ENCODE results near the gene HMX1.

HMX1 gene

DNA sequence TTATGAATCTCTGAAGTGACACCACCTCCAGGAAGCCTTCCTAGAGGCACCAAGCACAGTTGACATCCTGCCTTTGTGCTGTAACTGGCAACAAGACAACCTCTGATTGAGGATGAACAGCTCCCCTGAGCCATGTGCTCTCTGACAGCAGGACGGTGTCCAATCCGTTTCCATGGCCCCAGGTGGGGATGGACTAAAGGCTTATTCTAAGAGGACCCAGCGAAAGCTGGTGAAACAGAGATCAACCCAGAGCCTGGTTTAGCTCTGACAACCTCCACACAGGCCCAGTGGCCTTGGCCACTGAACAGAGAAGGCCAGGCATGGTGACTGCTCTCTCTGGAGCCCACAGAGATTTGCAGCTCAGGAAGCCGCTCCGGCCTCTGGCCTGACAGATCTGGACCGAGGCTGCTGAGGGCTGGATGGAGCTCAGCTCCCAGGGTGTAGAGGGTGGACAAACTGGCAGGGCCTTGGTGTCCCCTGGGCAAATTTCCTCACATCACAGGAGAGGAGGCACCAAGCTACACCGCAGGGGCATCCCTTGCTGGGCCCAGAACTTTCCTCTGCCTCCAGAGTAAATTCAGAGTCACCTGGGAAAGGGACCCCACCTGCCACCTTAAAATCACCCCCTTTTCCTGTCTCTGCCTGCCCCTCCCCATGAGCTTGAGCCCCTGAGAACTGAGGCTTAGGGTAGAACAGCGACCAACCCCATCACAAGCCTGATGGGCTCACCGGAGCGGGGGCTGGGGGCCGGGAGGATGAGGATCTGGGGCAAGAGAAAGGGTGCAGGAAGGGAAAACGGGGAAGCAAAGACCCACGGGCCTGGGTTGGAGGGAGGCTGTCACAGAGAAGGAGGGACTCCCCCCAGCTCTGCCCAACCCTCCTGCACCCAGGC lies 40.2 kb downstream of the HMX1 start:
- H3K27ac ChIP-seq (ENCODE audit: low read depth, low read length), result no peak overlapping the region
- H3K27me3 ChIP-seq (ENCODE audit: control insufficient read depth, insufficient read depth, low read length), result no peaks in the 10 kb centered on the region
- H3K4me3 ChIP-seq (ENCODE audit: low read length), result no peak overlapping the region
- H3K9ac ChIP-seq (ENCODE audit: low read length), result no peak overlapping the region
- no peaks in the 10 kb centered on the region for H3K4me1 ChIP-seq (ENCODE audit: control insufficient read depth, insufficient read depth, low read length)
- no peaks in the 10 kb centered on the region for H3K36me3 ChIP-seq (ENCODE audit: control insufficient read depth, insufficient read depth, low read length)

DNA sequence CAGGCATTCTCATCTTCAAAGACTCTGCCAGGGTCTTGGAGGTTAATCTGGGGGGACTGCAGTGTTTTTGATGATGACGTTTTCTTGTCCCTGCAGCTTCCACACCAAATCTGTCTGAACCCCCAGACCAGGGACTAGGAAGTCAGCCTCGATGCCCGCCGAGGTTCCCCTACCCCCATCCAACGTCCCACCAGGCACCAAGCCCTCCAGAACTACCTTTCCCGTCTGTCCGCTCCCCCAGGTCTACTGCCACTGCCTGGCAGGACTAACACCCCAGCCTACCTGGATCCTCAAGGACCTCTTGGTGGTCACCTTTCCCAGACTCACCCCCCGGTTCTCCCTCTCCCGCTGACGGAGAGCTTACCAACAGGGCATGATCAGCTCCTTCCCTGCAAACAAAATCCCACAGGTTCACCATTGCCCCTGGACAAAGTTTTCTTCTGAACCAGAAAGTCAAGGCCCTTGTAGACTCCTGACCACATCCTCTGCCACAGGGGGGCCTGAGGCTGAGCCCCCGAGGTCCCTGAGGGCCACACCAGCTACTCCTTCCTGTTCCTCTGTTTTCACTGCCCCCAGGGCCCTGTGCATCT lies 40.9 kb downstream of the HMX1 start:
- H3K27ac ChIP-seq (ENCODE audit: low read depth, low read length), result no peak overlapping the region
- H3K9ac ChIP-seq (ENCODE audit: low read length), result no peak overlapping the region
- no peaks in the 10 kb centered on the region for H3K27me3 ChIP-seq (ENCODE audit: control insufficient read depth, insufficient read depth, low read length)
- no peaks in the 10 kb centered on the region for H3K36me3 ChIP-seq (ENCODE audit: control insufficient read depth, insufficient read depth, low read length)
- no peak overlapping the region for H3K4me3 ChIP-seq (ENCODE audit: low read length)
- H3K4me1 ChIP-seq (ENCODE audit: control insufficient read depth, insufficient read depth, low read length), result no peaks in the 10 kb centered on the region

DNA sequence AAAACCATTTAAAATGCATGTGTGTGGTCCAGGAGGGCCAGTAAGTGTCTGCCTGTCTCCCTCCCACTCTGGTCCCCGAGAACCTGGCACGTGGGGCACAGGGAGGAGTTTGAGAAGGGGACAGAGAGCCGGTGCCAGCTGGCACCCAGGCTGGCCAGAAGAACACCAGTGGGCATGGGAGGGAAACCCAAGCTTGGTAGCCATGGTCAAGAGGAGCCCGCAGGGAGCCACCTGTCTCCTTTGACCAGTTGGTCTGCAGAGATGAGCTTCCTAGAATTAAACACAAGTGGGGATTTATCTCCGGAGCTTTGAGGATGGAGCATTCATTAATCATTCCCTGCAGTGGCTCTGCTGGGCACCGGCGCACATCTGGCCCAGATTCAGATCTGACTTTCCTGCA lies 41.6 kb downstream of the HMX1 start:
- H3K36me3 ChIP-seq (ENCODE audit: control insufficient read depth, insufficient read depth, low read length), result no peaks in the 10 kb centered on the region
- no peaks in the 10 kb centered on the region for H3K27me3 ChIP-seq (ENCODE audit: control insufficient read depth, insufficient read depth, low read length)
- H3K27ac ChIP-seq (ENCODE audit: low read depth, low read length), result no peak overlapping the region
- no peak overlapping the region for H3K9ac ChIP-seq (ENCODE audit: low read length)
- H3K4me1 ChIP-seq (ENCODE audit: control insufficient read depth, insufficient read depth, low read length), result no peaks in the 10 kb centered on the region
- no peak overlapping the region for H3K4me3 ChIP-seq (ENCODE audit: low read length)

DNA sequence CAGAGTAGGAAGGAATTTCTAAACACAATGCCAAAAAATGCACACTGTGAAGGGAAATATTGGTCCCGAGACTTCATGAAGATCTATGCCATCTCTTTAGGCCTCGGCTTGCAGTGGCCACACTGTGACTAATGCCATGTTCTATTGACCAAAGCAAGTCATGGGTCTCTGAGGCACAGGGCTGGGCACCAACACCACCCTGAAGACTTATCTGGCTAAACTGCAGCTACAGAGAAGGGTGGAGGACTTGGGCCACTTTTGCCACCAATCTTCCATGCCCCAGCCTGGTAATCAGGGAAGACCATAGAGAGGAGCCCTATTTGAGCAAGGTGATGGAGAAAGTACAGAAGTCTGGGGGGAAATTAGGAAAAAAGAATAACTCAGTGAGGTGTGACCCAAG lies 42.1 kb downstream of the HMX1 start:
- H3K36me3 ChIP-seq (ENCODE audit: control insufficient read depth, insufficient read depth, low read length), result no peaks in the 10 kb centered on the region
- H3K9ac ChIP-seq (ENCODE audit: low read length), result no peak overlapping the region
- no peaks in the 10 kb centered on the region for H3K4me1 ChIP-seq (ENCODE audit: control insufficient read depth, insufficient read depth, low read length)
- no peak overlapping the region for H3K4me3 ChIP-seq (ENCODE audit: low read length)
- H3K27me3 ChIP-seq (ENCODE audit: control insufficient read depth, insufficient read depth, low read length), result no peaks in the 10 kb centered on the region
- H3K27ac ChIP-seq (ENCODE audit: low read depth, low read length), result no peak overlapping the region

DNA sequence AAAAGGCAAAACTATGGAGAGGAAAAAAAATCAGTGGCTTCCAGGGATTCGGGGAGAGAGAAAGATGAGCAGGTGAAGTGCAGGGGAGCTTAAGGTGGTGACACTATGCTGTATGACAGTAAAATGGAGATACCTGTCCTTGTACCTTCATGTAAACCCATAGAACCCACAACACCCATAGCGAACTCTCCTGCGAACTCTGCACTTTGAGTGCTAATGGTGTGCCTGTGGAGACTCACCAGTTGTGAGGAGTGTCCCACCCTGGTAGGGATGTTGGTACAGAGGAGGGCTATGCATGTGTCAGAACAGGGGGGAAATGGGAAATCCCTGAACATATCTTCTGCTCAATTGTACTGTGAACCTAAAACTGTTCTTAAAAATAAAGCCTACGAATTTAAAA lies 42.8 kb downstream of the HMX1 start:
- Histone ChIP-seq H3K36me3 (ENCODE audit: control insufficient read depth, insufficient read depth, low read length) (no peaks in the 10 kb centered on the region), H3K4me1 (ENCODE audit: control insufficient read depth, insufficient read depth, low read length) (no peaks in the 10 kb centered on the region), H3K4me3 (ENCODE audit: low read length) (no peak overlapping the region), H3K27me3 (ENCODE audit: control insufficient read depth, insufficient read depth, low read length) (no peaks in the 10 kb centered on the region), H3K9ac (ENCODE audit: low read length) (no peak overlapping the region), H3K27ac (ENCODE audit: low read depth, low read length) (no peak overlapping the region)

DNA sequence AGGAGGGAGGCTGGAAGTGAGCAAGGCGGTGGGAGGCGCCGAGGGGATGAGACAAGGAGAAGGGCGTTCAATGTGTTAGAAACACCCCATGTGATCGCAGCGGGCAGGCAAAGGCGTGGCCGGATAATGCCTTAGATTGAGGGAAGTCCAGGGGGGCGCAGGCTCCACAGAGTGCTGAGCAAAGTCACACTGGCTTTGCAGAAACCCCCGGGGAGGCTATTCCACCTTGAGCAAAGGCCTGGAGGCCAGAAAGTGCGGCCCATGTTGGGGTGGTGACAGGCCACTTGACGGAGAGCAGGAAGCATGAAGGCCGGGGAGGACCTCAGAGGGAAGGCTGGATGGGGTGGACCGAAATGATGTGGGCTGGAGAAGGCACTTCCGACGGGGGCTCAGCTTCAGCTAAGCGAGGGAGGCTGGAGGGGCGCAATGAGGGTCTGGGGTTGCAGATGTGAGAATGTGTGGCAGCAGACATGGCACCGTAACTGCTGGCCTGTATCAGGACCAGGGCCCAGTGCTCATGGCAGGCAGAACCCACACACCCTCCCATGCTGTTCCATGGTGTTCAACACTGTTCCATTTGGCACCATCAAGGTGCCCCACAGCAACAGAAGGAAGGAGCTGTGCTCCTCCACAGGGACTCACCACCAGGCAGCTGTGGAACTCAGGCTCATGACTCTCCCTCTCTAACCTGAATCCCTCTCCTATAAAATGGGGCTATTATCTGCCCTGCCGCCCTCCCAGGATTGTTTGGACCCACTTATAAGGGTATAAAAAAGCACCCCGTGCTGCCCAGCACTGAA lies 50.3 kb downstream of the HMX1 start:
- Histone ChIP-seq H3K4me1 (ENCODE audit: control insufficient read depth, insufficient read depth, low read length) (no peaks in the 10 kb centered on the region), H3K27ac (ENCODE audit: low read depth, low read length) (no peak overlapping the region), H3K27me3 (ENCODE audit: control insufficient read depth, insufficient read depth, low read length) (no peaks in the 10 kb centered on the region), H3K4me3 (ENCODE audit: low read length) (no peak overlapping the region), H3K36me3 (ENCODE audit: control insufficient read depth, insufficient read depth, low read length) (no peaks in the 10 kb centered on the region), H3K9ac (ENCODE audit: low read length) (no peak overlapping the region)

DNA sequence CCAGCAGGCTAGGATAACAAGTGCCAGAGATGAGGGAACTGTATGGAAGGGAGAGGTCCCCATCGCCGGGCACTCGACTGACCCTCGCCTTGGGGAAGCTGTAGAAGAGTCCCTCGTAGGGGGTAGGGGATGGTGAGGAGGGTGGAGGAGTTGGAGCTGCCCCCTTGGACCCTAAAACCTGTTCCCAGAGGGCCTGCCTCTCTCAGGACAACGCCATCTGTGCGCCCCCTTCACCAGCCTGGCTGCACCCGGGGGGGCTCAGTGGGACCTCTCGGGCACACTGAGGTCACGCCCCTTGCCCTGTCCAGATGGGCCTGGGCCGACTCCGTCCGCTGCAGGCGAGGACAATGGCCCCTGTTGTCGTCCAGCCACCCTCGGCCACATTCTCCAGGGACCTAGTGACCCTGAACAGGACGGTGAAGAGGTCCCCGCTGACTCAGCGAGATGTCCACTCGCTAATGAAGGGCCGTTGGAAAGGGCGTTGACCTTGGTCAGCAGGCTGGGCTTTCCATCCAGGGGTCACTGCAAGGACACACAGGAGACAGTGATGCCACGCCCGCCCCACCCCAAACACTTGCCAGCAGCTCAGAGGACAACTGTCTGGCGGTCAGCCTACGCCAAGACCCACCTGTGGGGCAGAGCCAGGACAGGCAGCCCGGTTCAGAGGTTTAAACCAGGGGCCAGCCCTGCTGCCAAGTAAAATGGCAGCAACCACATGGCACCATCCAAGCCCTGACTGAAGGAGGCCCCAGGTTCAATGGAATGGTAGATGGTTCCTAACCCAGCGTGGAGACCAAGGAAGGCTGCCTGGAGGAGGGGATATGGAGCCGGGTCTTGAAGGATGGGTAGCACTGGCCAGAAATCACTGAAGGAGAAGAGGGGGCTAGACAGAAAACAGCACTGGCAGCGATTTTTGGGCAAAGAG lies 51.2 kb downstream of the HMX1 start:
- H3K27me3 ChIP-seq (ENCODE audit: control insufficient read depth, insufficient read depth, low read length), result no peaks in the 10 kb centered on the region
- H3K27ac ChIP-seq (ENCODE audit: low read depth, low read length), result no peak overlapping the region
- H3K4me1 ChIP-seq (ENCODE audit: control insufficient read depth, insufficient read depth, low read length), result no peaks in the 10 kb centered on the region
- H3K9ac ChIP-seq (ENCODE audit: low read length), result no peak overlapping the region
- no peak overlapping the region for H3K4me3 ChIP-seq (ENCODE audit: low read length)
- no peaks in the 10 kb centered on the region for H3K36me3 ChIP-seq (ENCODE audit: control insufficient read depth, insufficient read depth, low read length)

DNA sequence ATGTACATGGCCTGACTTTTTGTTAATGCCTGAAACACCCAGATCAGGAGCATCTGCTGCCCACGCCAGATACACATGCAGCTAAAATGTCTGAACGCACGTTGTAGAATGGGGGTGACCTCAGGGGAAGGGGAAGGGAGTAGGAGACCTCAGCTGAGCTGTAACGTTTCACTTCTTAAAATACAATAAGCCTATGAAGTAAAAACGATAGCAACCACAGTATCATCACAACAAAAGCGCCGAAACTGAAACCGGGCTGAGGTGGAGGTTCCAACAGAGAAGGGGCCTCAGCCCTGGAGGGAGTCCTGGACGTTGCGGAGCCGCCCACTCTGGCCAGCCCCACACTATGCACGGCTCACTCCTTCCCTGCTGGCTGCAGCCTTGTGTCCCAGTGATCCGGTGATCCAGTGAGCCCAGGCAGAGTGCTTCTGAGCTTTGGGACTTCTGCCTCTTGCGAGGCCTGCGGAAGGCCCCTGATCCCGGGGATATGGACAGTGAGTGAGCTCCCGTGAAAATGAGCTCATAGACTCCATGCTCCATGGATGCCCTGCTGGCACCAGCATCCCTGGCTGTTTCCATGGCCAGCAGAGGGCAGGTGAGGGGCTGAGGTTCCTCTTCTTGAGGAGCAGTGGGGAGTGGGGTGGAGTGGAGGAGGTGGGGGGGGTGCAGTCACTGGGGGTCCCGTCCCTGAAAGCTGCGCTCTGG lies 52.0 kb downstream of the HMX1 start:
- Histone ChIP-seq H3K4me1 (ENCODE audit: control insufficient read depth, insufficient read depth, low read length) (no peaks in the 10 kb centered on the region), H3K4me3 (ENCODE audit: low read length) (no peak overlapping the region), H3K27ac (ENCODE audit: low read depth, low read length) (no peak overlapping the region), H3K36me3 (ENCODE audit: control insufficient read depth, insufficient read depth, low read length) (no peaks in the 10 kb centered on the region), H3K27me3 (ENCODE audit: control insufficient read depth, insufficient read depth, low read length) (no peaks in the 10 kb centered on the region), H3K9ac (ENCODE audit: low read length) (no peak overlapping the region)

DNA sequence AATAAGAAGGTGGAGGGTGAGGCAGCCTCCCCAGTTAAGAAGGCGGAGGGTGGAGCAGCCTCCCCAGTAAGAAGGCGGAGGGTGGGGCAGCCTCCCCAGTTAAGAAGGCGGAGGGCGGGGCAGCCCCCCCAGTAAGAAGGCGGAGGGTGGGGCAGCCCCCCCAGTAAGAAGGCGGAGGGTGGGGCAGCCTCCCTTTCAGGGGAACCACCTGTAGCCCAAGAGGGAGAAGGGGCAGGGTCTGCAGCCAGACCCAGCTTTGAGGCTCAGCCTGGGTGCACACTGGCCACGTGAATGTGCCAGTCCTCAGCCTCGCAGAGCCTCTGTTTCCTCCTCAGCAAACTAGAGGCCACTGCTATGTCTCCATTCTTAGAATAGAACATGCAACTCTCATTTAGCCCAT lies 52.6 kb downstream of the HMX1 start:
- no peaks in the 10 kb centered on the region for H3K36me3 ChIP-seq (ENCODE audit: control insufficient read depth, insufficient read depth, low read length)
- H3K27me3 ChIP-seq (ENCODE audit: control insufficient read depth, insufficient read depth, low read length), result no peaks in the 10 kb centered on the region
- H3K4me3 ChIP-seq (ENCODE audit: low read length), result no peak overlapping the region
- no peak overlapping the region for H3K27ac ChIP-seq (ENCODE audit: low read depth, low read length)
- no peak overlapping the region for H3K9ac ChIP-seq (ENCODE audit: low read length)
- H3K4me1 ChIP-seq (ENCODE audit: control insufficient read depth, insufficient read depth, low read length), result no peaks in the 10 kb centered on the region

DNA sequence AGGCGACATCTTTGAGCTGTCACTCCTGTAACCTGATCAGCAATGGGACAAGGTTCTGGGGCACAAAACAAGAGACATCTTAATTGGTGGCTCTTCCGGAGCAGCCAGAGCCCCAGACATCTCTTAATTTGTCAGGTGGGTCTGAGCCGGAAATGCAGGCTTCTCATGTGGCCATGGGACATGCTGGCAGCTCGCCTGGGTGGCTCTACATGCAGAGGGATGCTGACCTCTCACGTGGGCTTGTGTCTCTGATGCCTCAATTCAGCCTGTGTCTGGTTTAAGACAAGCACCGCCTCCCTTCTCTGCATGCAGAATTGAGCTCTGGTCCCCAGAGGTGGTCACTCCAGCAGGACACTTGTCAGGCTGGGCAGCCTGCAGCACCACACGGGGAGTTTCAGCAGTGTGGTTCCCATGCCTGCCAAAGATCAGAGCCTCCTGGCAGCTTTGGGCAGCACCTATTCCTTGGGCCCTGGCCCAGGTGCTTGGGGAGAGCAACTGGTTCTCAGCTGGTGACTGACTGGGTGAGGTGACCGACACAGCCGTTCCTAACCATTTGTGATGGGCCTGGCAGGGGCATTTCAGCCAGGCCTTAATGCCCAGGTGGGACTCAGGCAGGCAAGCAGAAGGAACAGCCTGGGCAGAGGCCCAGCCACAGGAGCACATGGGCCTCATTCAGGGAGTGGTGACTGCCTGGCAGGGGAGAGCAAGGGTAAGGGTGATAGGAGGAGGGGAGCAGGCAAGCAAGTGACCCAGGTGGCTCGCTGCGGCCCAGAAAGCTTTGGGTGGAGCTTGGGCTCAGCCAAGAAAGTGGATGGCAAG lies 53.4 kb downstream of the HMX1 start:
- Histone ChIP-seq H3K36me3 (ENCODE audit: control insufficient read depth, insufficient read depth, low read length) (no peaks in the 10 kb centered on the region), H3K27me3 (ENCODE audit: control insufficient read depth, insufficient read depth, low read length) (no peaks in the 10 kb centered on the region), H3K9ac (ENCODE audit: low read length) (no peak overlapping the region), H3K4me3 (ENCODE audit: low read length) (no peak overlapping the region), H3K4me1 (ENCODE audit: control insufficient read depth, insufficient read depth, low read length) (no peaks in the 10 kb centered on the region), H3K27ac (ENCODE audit: low read depth, low read length) (no peak overlapping the region)

DNA sequence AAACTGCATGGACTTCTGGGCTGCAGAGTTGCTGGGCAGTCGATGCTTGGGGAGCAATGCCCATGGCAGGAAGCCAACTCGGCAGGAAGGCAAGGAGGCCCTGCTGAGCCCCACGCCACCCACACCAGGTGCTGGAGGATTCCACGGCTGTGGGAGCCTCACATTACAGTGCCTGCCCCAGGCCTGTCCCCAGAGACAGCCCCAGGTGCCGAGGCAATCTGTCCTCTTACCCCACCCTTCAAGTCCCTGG lies 53.9 kb downstream of the HMX1 start:
- Histone ChIP-seq H3K4me1 (ENCODE audit: control insufficient read depth, insufficient read depth, low read length) (no peaks in the 10 kb centered on the region), H3K27me3 (ENCODE audit: control insufficient read depth, insufficient read depth, low read length) (no peaks in the 10 kb centered on the region), H3K4me3 (ENCODE audit: low read length) (no peak overlapping the region), H3K9ac (ENCODE audit: low read length) (no peak overlapping the region), H3K36me3 (ENCODE audit: control insufficient read depth, insufficient read depth, low read length) (no peaks in the 10 kb centered on the region), H3K27ac (ENCODE audit: low read depth, low read length) (no peak overlapping the region)

Measured in rectal smooth muscle tissue (tissue), 1 donor.